HepG2 (cell line): ENCODE measurements around the gene ZAR1. TPM values are rescaled to one million over a fixed set of nuclear protein-coding genes. Genes with fewer than 3 reads are reported as not detected.

Experiments used
- ATAC-seq: fragments of 200-7000 bp; cut with Tn5 transposase; 3 replicates; pipeline ENCODE4 v1.9.1; 2020; ENCODE audit warnings: mild to moderate bottlenecking, moderate library complexity
- BruUV-seq: library from RNA; stranded (reverse); fragments of 400-500 nt; replicated peaks from 2 replicates; lab custom pipeline; 2021; lab: Mats Ljungman, UMichigan
- CTCF ChIA-PET: fragments of 300-600 bp; formaldehyde crosslinking; extraction: SDS; loops from one replicate; lab custom pipeline; 2021; ENCODE audit warnings: low total read pairs, inconsistent platforms, low intra/inter-chr PET ratio; lab: Yijun Ruan, JAX
- POLR2A ChIA-PET: fragments of 350-600 bp; sonication (Branson Sonifier 250); formaldehyde crosslinking; loops from one replicate; lab custom pipeline; 2020; ENCODE audit warnings: antibody characterized with exemption, inconsistent platforms; lab: Yijun Ruan, JAX
- DNase-seq: peaks from one replicate; pipeline ENCODE4 v3.0.0-alpha.2; 2015; ENCODE audit warnings: low spot score
- FAIRE-seq: peaks from 3 replicates; lab custom pipeline; 2011; peaks lifted over from hg19 to GRCh38; lab: Jason Lieb, UNC
- H2AFZ ChIP-seq: one replicate; pipeline ENCODE4 v1.6.1; 2011; ENCODE audit warnings: low read length, inconsistent platforms
- H3K27ac ChIP-seq: fragments of 300-600 bp; 3 replicates; pipeline ENCODE4 v1.8.0; 2011; ENCODE audit warnings: mixed run types, mild to moderate bottlenecking, mixed read lengths, low read length, inconsistent platforms; ENCODE audit not compliant: insufficient read depth; ENCODE audit errors: extremely low read length
- H3K27me3 ChIP-seq, 2 experiments: fragments of 200-600 bp in 1 of 2; 2 replicates in 1 of 2; 3 replicates in 1 of 2; pipeline versions ENCODE4 v1.6.0 to v1.8.0; 2011; ENCODE audit warnings: low read length in 2 of 2, mild to moderate bottlenecking in 2 of 2, moderate library complexity in 2 of 2, inconsistent platforms in 1 of 2; ENCODE audit not compliant: insufficient read depth in 2 of 2, control insufficient read depth in 1 of 2
- H3K36me3 ChIP-seq, 2 experiments: fragments of 200-600 bp in 1 of 2; replicated peaks in 1 of 2; 2 replicates in 1 of 2; 3 replicates in 1 of 2; pipeline versions ENCODE4 v1.5.1 to v1.8.0; 2011; ENCODE audit warnings: low read length in 2 of 2, inconsistent platforms in 1 of 2; ENCODE audit not compliant: insufficient read depth in 2 of 2, control insufficient read depth in 1 of 2
- H3K4me1 ChIP-seq: 2 replicates; pipeline ENCODE4 v1.5.1; 2012; ENCODE audit warnings: low read length, inconsistent platforms; ENCODE audit not compliant: insufficient read depth
- H3K4me2 ChIP-seq: 2 replicates; pipeline ENCODE4 v1.6.0; 2011; ENCODE audit warnings: low read depth, low read length, inconsistent platforms
- H3K4me3 ChIP-seq, 3 experiments: fragments of 200-600 bp in 1 of 3; sonication (generic), shearing (Covaris generic) in 1 of 3; replicated peaks in 1 of 3; 2 replicates each; pipeline ENCODE4 v1.5.1; 2011 to 2016; ENCODE audit warnings: low read length in 3 of 3, inconsistent platforms in 2 of 3, low read depth in 2 of 3, mild to moderate bottlenecking in 2 of 3, control low read depth in 1 of 3, mixed read lengths in 1 of 3; ENCODE audit not compliant: insufficient read depth in 1 of 3
- H3K79me2 ChIP-seq: one replicate; pipeline ENCODE4 v1.6.1; 2011; ENCODE audit warnings: low read length, inconsistent platforms; ENCODE audit not compliant: insufficient read depth
- H3K9ac ChIP-seq: 2 replicates; pipeline ENCODE4 v1.6.0; 2011; ENCODE audit warnings: mild to moderate bottlenecking, low read depth, low read length, inconsistent platforms; ENCODE audit not compliant: insufficient read depth
- H3K9me3 ChIP-seq: 2 replicates; pipeline ENCODE4 v1.5.1; 2012; ENCODE audit warnings: mild to moderate bottlenecking, low read length
- H4K20me1 ChIP-seq: 2 replicates; pipeline ENCODE4 v1.6.0; 2011; ENCODE audit warnings: inconsistent platforms, mild to moderate bottlenecking, low read length, moderate library complexity; ENCODE audit not compliant: insufficient read depth
- ATM ChIP-seq: fragments of 450-650 bp; IDR thresholded peaks from 2 replicates; pipeline ENCODE4 v1.7.1; 2017; ENCODE audit warnings: mild to moderate bottlenecking, borderline replicate concordance
- KLF15 ChIP-seq: sonication (generic); formaldehyde crosslinking; IDR thresholded peaks from 2 replicates; pipeline ENCODE4 v1.8.1; 2023; ENCODE audit warnings: borderline replicate concordance, mild to moderate bottlenecking, inconsistent platforms, missing genetic modification reagents, mixed read lengths
- NFE2L2 ChIP-seq: fragments of 150-350 bp; IDR thresholded peaks from 2 replicates; pipeline ENCODE4 v1.6.1; 2014; ENCODE audit warnings: low read length
- NR2F6 ChIP-seq, 2 experiments: IDR thresholded peaks; 2 replicates each; pipeline ENCODE4 v1.6.1; 2016; ENCODE audit warnings: antibody characterized with exemption in 1 of 2, mild to moderate bottlenecking in 1 of 2
- ZFP36 ChIP-seq: fragments of 150-350 bp; IDR thresholded peaks from 2 replicates; pipeline ENCODE4 v1.6.1; 2018; ENCODE audit warnings: borderline replicate concordance, low read length, low read depth; ENCODE audit not compliant: partially characterized antibody
- ZNF253 ChIP-seq: sonication (generic); formaldehyde crosslinking; IDR thresholded peaks from 2 replicates; pipeline ENCODE4 v1.8.0; 2022; ENCODE audit warnings: mild to moderate bottlenecking, missing genetic modification reagents, borderline replicate concordance
- ZNF333 ChIP-seq: sonication (generic); formaldehyde crosslinking; IDR thresholded peaks from 2 replicates; pipeline ENCODE4 v1.4.0; 2020; ENCODE audit warnings: mild to moderate bottlenecking, missing genetic modification reagents, borderline replicate concordance
- ZNF549 ChIP-seq: sonication (generic); formaldehyde crosslinking; IDR thresholded peaks from 2 replicates; pipeline ENCODE4 v1.5.0; 2020; ENCODE audit warnings: missing genetic modification reagents
- ZNF746 ChIP-seq: sonication (generic); formaldehyde crosslinking; IDR thresholded peaks from 2 replicates; pipeline ENCODE4 v1.8.0; 2022; ENCODE audit warnings: mild to moderate bottlenecking, missing genetic modification reagents
- in situ Hi-C: cut with HindIII; loops from 2 replicates; pipeline ENCODE4 v1.10.0; 2017; ENCODE audit warnings: low pct_unique_long_range_greater_than_20kb; ENCODE audit not compliant: extremely low pct_ligation_motif_present
- intact Hi-C: fragments of 100-400 bp; cut with micrococcal nuclease; formaldehyde crosslinking; loops from one replicate; pipeline ENCODE4 v1.10.0; 2022; ENCODE audit not compliant: unreplicated experiment
- polyA plus RNA-seq, 8 experiments: library from polyadenylated mRNA; depleted of rRNA in 3 of 8; stranded (reverse) in 7 of 8; unstranded in 1 of 8; fragments of >200 nt; fragmentation: Illumina TruSeq in 4 of 8; extraction: Trizol in 4 of 8; gene quantifications; 2 replicates each; pipeline versions ENCODE4 v1.2.1 to v1.2.3, GENCODE V29; 2011 to 2016; ENCODE audit warnings: low read depth in 4 of 8, missing spikeins in 1 of 8, mixed read lengths in 1 of 8; ENCODE audit not compliant: insufficient read depth in 1 of 8
- total RNA-seq, 5 experiments: library from RNA; depleted of rRNA; stranded (reverse); fragments of >200 nt; fragmentation: Illumina TruSeq; extraction: Trizol; gene quantifications; 2 replicates each; pipeline ENCODE4 v1.2.3, GENCODE V29; 2016; ENCODE audit warnings: low read depth in 1 of 5
- TF ChIP-seq, protein P1 (sequence below): sonication (generic); formaldehyde crosslinking; IDR thresholded peaks from 2 replicates; pipeline ENCODE4 v1.5.0; 2020; ENCODE audit warnings: mild to moderate bottlenecking, low read depth, missing genetic modification reagents, borderline replicate concordance
- TF ChIP-seq, protein P2 (sequence below): sonication (generic); formaldehyde crosslinking; conservative IDR thresholded peaks from 2 replicates; pipeline ENCODE4 v1.4.0; 2020; ENCODE audit warnings: mild to moderate bottlenecking, missing genetic modification reagents, moderate library complexity
- TF ChIP-seq, protein P3 (sequence below): sonication (generic); formaldehyde crosslinking; conservative IDR thresholded peaks from 2 replicates; pipeline ENCODE4 v1.4.0; 2020; ENCODE audit warnings: missing genetic modification reagents
- TF ChIP-seq, protein P4 (sequence below): sonication (generic); formaldehyde crosslinking; IDR thresholded peaks from 2 replicates; pipeline ENCODE4 v1.5.0; 2020; ENCODE audit warnings: mild to moderate bottlenecking, missing genetic modification reagents
- TF ChIP-seq, protein P5 (sequence below): sonication (generic); formaldehyde crosslinking; IDR thresholded peaks from 2 replicates; pipeline ENCODE4 v1.5.0; 2020; ENCODE audit warnings: missing genetic modification reagents

ZAR1 gene
- total and polyA plus RNA-seq, 2 of the 13 experiments (the other 11 are each of a cell fraction or from before 2014, with no cell fraction given) = not detected

DNA sequence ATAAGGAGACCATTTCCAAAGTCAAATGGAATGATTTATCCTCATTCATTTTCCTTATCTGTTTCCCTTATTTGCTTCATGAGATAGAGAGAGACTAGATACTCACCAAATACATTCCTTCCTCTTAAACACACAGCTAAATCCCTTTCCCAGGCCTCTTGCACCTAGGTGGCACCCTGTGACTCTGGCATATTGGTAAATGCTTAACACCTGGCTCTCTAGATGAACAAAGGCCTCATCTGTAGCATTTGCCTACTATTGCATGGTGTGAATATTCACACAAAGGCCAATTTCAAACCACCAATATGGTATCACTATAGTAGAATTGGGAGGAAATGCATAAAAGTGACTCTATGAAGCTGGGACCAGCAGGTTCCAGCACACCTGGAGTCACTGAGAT, 29.1 kb upstream of the ZAR1 start:
- intact Hi-C loops = no loop called here
- CTCF ChIA-PET = no interaction called here
- Histone ChIP-seq H4K20me1 (no peaks in the 10 kb centered on the region), H3K27ac (no peak overlapping the region), H3K79me2 (no peaks in the 10 kb centered on the region), H3K4me2 (no peak overlapping the region), H3K9ac (no peak overlapping the region), H2AFZ (no peak overlapping the region), H3K4me3 (no peak overlapping the region), H3K36me3 (no peaks in the 10 kb centered on the region), H3K27me3 (no peaks in the 10 kb centered on the region), H3K9me3 (no peaks in the 10 kb centered on the region), H3K4me1 (no peaks in the 10 kb centered on the region)
- POLR2A ChIA-PET = no interaction called here
- in situ Hi-C loops = no loop called here
- ATAC-seq (no peak), FAIRE-seq (no peak), DNase-seq (no peak)
- BruUV-seq = no TSS peak
- TF ChIP-seq, protein P1, sequence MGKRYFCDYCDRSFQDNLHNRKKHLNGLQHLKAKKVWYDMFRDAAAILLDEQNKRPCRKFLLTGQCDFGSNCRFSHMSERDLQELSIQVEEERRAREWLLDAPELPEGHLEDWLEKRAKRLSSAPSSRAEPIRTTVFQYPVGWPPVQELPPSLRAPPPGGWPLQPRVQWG (CRISPR knock-in tag) = no peak
- TF ChIP-seq ZNF253 (no peak), ZNF549 (no peak), ZNF746 (CRISPR knock-in tag) (no peak), NFE2L2 (no peak), KLF15 (CRISPR knock-in tag) (no peak), ZNF333 (CRISPR knock-in tag) (no peak), ZFP36 (no peak), NR2F6 (IDR thresholded peaks at IDR 0.05) (no peak), NR2F6 (CRISPR knock-in tag; IDR thresholded peaks at IDR 0.05) (no peak), ATM (no peak)
- TF ChIP-seq, protein P2, sequence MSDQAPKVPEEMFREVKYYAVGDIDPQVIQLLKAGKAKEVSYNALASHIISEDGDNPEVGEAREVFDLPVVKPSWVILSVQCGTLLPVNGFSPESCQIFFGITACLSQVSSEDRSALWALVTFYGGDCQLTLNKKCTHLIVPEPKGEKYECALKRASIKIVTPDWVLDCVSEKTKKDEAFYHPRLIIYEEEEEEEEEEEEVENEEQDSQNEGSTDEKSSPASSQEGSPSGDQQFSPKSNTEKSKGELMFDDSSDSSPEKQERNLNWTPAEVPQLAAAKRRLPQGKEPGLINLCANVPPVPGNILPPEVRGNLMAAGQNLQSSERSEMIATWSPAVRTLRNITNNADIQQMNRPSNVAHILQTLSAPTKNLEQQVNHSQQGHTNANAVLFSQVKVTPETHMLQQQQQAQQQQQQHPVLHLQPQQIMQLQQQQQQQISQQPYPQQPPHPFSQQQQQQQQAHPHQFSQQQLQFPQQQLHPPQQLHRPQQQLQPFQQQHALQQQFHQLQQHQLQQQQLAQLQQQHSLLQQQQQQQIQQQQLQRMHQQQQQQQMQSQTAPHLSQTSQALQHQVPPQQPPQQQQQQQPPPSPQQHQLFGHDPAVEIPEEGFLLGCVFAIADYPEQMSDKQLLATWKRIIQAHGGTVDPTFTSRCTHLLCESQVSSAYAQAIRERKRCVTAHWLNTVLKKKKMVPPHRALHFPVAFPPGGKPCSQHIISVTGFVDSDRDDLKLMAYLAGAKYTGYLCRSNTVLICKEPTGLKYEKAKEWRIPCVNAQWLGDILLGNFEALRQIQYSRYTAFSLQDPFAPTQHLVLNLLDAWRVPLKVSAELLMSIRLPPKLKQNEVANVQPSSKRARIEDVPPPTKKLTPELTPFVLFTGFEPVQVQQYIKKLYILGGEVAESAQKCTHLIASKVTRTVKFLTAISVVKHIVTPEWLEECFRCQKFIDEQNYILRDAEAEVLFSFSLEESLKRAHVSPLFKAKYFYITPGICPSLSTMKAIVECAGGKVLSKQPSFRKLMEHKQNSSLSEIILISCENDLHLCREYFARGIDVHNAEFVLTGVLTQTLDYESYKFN (CRISPR knock-in tag) = no peak
- TF ChIP-seq, protein P3, sequence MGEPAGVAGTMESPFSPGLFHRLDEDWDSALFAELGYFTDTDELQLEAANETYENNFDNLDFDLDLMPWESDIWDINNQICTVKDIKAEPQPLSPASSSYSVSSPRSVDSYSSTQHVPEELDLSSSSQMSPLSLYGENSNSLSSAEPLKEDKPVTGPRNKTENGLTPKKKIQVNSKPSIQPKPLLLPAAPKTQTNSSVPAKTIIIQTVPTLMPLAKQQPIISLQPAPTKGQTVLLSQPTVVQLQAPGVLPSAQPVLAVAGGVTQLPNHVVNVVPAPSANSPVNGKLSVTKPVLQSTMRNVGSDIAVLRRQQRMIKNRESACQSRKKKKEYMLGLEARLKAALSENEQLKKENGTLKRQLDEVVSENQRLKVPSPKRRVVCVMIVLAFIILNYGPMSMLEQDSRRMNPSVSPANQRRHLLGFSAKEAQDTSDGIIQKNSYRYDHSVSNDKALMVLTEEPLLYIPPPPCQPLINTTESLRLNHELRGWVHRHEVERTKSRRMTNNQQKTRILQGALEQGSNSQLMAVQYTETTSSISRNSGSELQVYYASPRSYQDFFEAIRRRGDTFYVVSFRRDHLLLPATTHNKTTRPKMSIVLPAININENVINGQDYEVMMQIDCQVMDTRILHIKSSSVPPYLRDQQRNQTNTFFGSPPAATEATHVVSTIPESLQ (CRISPR knock-in tag) = no peak
- TF ChIP-seq, protein P4, sequence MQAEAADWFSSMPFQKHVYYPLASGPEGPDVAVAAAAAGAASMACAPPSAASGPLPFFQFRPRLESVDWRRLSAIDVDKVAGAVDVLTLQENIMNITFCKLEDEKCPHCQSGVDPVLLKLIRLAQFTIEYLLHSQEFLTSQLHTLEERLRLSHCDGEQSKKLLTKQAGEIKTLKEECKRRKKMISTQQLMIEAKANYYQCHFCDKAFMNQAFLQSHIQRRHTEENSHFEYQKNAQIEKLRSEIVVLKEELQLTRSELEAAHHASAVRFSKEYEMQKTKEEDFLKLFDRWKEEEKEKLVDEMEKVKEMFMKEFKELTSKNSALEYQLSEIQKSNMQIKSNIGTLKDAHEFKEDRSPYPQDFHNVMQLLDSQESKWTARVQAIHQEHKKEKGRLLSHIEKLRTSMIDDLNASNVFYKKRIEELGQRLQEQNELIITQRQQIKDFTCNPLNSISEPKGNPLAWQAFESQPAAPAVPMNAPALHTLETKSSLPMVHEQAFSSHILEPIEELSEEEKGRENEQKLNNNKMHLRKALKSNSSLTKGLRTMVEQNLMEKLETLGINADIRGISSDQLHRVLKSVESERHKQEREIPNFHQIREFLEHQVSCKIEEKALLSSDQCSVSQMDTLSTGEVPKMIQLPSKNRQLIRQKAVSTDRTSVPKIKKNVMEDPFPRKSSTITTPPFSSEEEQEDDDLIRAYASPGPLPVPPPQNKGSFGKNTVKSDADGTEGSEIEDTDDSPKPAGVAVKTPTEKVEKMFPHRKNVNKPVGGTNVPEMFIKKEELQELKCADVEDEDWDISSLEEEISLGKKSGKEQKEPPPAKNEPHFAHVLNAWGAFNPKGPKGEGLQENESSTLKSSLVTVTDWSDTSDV (CRISPR knock-in tag) = no peak
- TF ChIP-seq, protein P5, sequence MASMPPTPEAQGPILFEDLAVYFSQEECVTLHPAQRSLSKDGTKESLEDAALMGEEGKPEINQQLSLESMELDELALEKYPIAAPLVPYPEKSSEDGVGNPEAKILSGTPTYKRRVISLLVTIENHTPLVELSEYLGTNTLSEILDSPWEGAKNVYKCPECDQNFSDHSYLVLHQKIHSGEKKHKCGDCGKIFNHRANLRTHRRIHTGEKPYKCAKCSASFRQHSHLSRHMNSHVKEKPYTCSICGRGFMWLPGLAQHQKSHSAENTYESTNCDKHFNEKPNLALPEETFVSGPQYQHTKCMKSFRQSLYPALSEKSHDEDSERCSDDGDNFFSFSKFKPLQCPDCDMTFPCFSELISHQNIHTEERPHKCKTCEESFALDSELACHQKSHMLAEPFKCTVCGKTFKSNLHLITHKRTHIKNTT (CRISPR knock-in tag) = no peak
